Muscle of back (tissue), 11 donors: Measurements from ENCODE around the gene PILRA. TPM values are rescaled to one million over a fixed set of nuclear protein-coding genes. Genes with fewer than 3 reads are reported as not detected.
"Not testable (repeated sequence)": the region's sequence is repeated elsewhere in the genome, so short reads cannot be mapped to it uniquely, and the experiment has no call there.

Experiments
- DNase-seq, 3 donors: peaks; one replicate each; pipeline versions ENCODE4 v3.0.0 to v3.0.0-alpha.2; 2013
- polyA plus RNA-seq, 10 donors: library from polyadenylated mRNA; unstranded; fragments of 120-200 nt; gene quantifications; one replicate each; pipeline ENCODE4 v1.2.1, GENCODE V29; 2013; ENCODE audit not compliant: insufficient read length in 10 of 10

The PILRA gene
- polyA plus RNA-seq, 10 donors: 1.8 to 6.2 (median 2.7) TPM

- no peak for DNase-seq
Measured at GRCh38 chr7:100357131-100357561, 16.1 kb upstream of the PILRA start.

GRCh38 chr7:100358027-100358856, 15.0 kb upstream of the PILRA start, which contains the start of gene PILRB:
TSS of gene PILRB (plus strand) at chr7:100358117. CDS start at chr7:100358303, 186 bp downstream.
- no peak for DNase-seq

GRCh38 chr7:100358857-100359212, 14.5 kb upstream of the PILRA start:
- DNase-seq: no peak

- no peak for DNase-seq
Measured at GRCh38 chr7:100360135-100360854, 13.0 kb upstream of the PILRA start.

GRCh38 chr7:100363098-100363497, 10.2 kb upstream of the PILRA start:
- DNase-seq: no peak

- DNase-seq: not testable (repeated sequence)
Measured at GRCh38 chr7:100363797-100364196, 9.5 kb upstream of the PILRA start.

- no peak for DNase-seq
Measured at GRCh38 chr7:100364480-100364879, 8.8 kb upstream of the PILRA start.

GRCh38 chr7:100365998-100366367, 7.3 kb upstream of the PILRA start:
- not testable (repeated sequence) for DNase-seq

- DNase-seq: no peak
Measured at GRCh38 chr7:100366411-100367250, 6.7 kb upstream of the PILRA start.

GRCh38 chr7:100367251-100367620, 6.1 kb upstream of the PILRA start:
- DNase-seq: no peak

GRCh38 chr7:100367676-100368613, 5.3 kb upstream of the PILRA start:
- DNase-seq: no peak

- DNase-seq: peak in 1 of 3 donors; percentile 57
Measured at GRCh38 chr7:100369105-100369504, 4.2 kb upstream of the PILRA start.

GRCh38 chr7:100370303-100370702, 3.0 kb upstream of the PILRA start:
- no peak for DNase-seq

- no peak for DNase-seq
Measured at GRCh38 chr7:100370746-100371145, 2.5 kb upstream of the PILRA start.

- DNase-seq: no peak
Measured at GRCh38 chr7:100371561-100372171, 1.6 kb upstream of the PILRA start.

- DNase-seq: no peak
Measured at GRCh38 chr7:100372256-100372655, 1.0 kb upstream of the PILRA start.

- DNase-seq: no peak
Measured at GRCh38 chr7:100372694-100373093, 593 bp upstream of the PILRA start.

- not testable (repeated sequence) for DNase-seq
Measured at GRCh38 chr7:100373870-100374598, 747 bp downstream of the PILRA start.

GRCh38 chr7:100374601-100375000, 1.3 kb downstream of the PILRA start:
- no peak for DNase-seq

- no peak for DNase-seq
Measured at GRCh38 chr7:100376066-100376465, 2.8 kb downstream of the PILRA start.
